Cerebellar cortex (tissue), 1 donor: Measurements from ENCODE around the gene KCNK2.

Experiments
- DNase-seq: peaks from one replicate; pipeline ENCODE4 v3.0.0-alpha.2; 2015; ENCODE audit warnings: low spot score

KCNK2 gene

GRCh38 chr1:215260711-215261110, 178.2 kb downstream of the KCNK2 start:
- DNase-seq = no peak

- DNase-seq = no peak
Measured at GRCh38 chr1:215262106-215262505, 179.6 kb downstream of the KCNK2 start.

GRCh38 chr1:215263636-215264035, 181.1 kb downstream of the KCNK2 start:
- no peak for DNase-seq

- no peak for DNase-seq
Measured at GRCh38 chr1:215264649-215265048, 182.1 kb downstream of the KCNK2 start.

- DNase-seq = no peak
Measured at GRCh38 chr1:215267495-215267894, 185.0 kb downstream of the KCNK2 start.

GRCh38 chr1:215269955-215270354, 187.4 kb downstream of the KCNK2 start:
- DNase-seq = no peak

- DNase-seq = no peak
Measured at GRCh38 chr1:215273838-215274516, 191.4 kb downstream of the KCNK2 start.

GRCh38 chr1:215276582-215276981, 194.0 kb downstream of the KCNK2 start:
- DNase-seq = no peak

- no peak for DNase-seq
Measured at GRCh38 chr1:215277532-215277931, 195.0 kb downstream of the KCNK2 start.

- no peak for DNase-seq
Measured at GRCh38 chr1:215279682-215280081, 197.1 kb downstream of the KCNK2 start.

GRCh38 chr1:215282557-215282956, 200.0 kb downstream of the KCNK2 start:
- DNase-seq = no peak

GRCh38 chr1:215285013-215285800, 202.7 kb downstream of the KCNK2 start:
- DNase-seq = no peak
